OCI-LY7 (cell line): Measurements from ENCODE around the gene TAMALIN. TPM values are rescaled to one million over a fixed set of nuclear protein-coding genes. Genes with fewer than 3 reads are reported as not detected.

Source experiments
- BruUV-seq: library from RNA; stranded (reverse); fragments of 400-500 nt; replicated peaks from 2 replicates; lab custom pipeline; 2021; lab: Mats Ljungman, UMichigan
- CTCF ChIA-PET: fragments of 300-600 bp; sonication (Branson Sonifier 250); formaldehyde crosslinking; loops from one replicate; lab custom pipeline; 2022; ENCODE audit warnings: antibody characterized with exemption; ENCODE audit not compliant: unreplicated experiment; lab: Charles Lee
- POLR2A ChIA-PET: fragments of 300-600 bp; sonication (Branson Sonifier 250); formaldehyde crosslinking; loops from one replicate; lab custom pipeline; 2022; ENCODE audit warnings: antibody characterized with exemption; lab: Charles Lee
- DNase-seq: peaks from one replicate; pipeline ENCODE4 v3.0.0-alpha.2; 2015; ENCODE audit warnings: low spot score
- H2AFZ ChIP-seq: fragments of 200-600 bp; sonication (generic), shearing (Covaris generic); 2 replicates; pipeline ENCODE4 v1.6.1; 2014; ENCODE audit warnings: mild to moderate bottlenecking, antibody characterized with exemption, low read length, moderate library complexity
- H3K27ac ChIP-seq: fragments of 200-600 bp; sonication (generic); 2 replicates; pipeline ENCODE4 v1.5.1; 2014; ENCODE audit warnings: mixed run types, low read depth, mild to moderate bottlenecking, moderate library complexity, low read length, inconsistent platforms; ENCODE audit not compliant: poor library complexity, severe bottlenecking
- H3K36me3 ChIP-seq: fragments of 200-600 bp; sonication (generic); 2 replicates; pipeline ENCODE4 v1.6.1; 2014; ENCODE audit warnings: mild to moderate bottlenecking, antibody characterized with exemption, low read length, moderate library complexity, mixed read lengths; ENCODE audit not compliant: insufficient read depth
- H3K4me1 ChIP-seq: fragments of 200-600 bp; sonication (generic); 2 replicates; pipeline ENCODE4 v1.5.1; 2014; ENCODE audit warnings: mild to moderate bottlenecking, low read length; ENCODE audit not compliant: insufficient read depth, poor library complexity, severe bottlenecking
- H3K4me2 ChIP-seq: fragments of 200-600 bp; sonication (generic); 2 replicates; pipeline ENCODE4 v1.6.1; 2014; ENCODE audit warnings: mild to moderate bottlenecking, low read length
- H3K4me3 ChIP-seq: fragments of 200-600 bp; sonication (generic); 2 replicates; pipeline ENCODE4 v1.5.1; 2014; ENCODE audit warnings: mild to moderate bottlenecking, low read depth, low read length; ENCODE audit not compliant: poor library complexity, severe bottlenecking
- H3K79me2 ChIP-seq: fragments of 200-600 bp; sonication (generic); 2 replicates; pipeline ENCODE4 v1.6.1; 2016; ENCODE audit warnings: low read depth, mild to moderate bottlenecking, low read length, moderate library complexity, mixed read lengths; ENCODE audit not compliant: insufficient read depth
- H3K9me2 ChIP-seq: fragments of 200-600 bp; sonication (generic); 2 replicates; pipeline ENCODE4 v1.6.1; 2016; ENCODE audit warnings: mild to moderate bottlenecking, low read length, mixed read lengths; ENCODE audit not compliant: insufficient read depth
- H3K9me3 ChIP-seq: fragments of 200-600 bp; sonication (generic); 2 replicates; pipeline ENCODE4 v1.6.1; 2014; ENCODE audit warnings: mild to moderate bottlenecking, mixed run types, low read length, mixed read lengths
- H4K20me1 ChIP-seq: fragments of 200-600 bp; sonication (generic); 2 replicates; pipeline ENCODE4 v1.6.1; 2014; ENCODE audit warnings: mild to moderate bottlenecking, antibody characterized with exemption, low read length, moderate library complexity, mixed read lengths; ENCODE audit not compliant: insufficient read depth
- CTCF ChIP-seq: fragments of 200-600 bp; sonication (generic); conservative IDR thresholded peaks from 2 replicates; pipeline ENCODE4 v1.5.1; 2014; ENCODE audit warnings: mild to moderate bottlenecking, antibody characterized with exemption, low read length, moderate library complexity, mixed read lengths
- EZH2phosphoT487 ChIP-seq: fragments of 200-600 bp; sonication (generic); IDR thresholded peaks from 2 replicates; pipeline ENCODE4 v1.6.1; 2018; ENCODE audit warnings: low read depth, borderline replicate concordance, mild to moderate bottlenecking, mixed run types, antibody characterized with exemption, low read length, moderate library complexity, mixed read lengths
- intact Hi-C: fragments of 100-400 bp; cut with micrococcal nuclease; formaldehyde crosslinking; loops from one replicate; pipeline ENCODE4 v1.10.0; 2022; ENCODE audit not compliant: unreplicated experiment
- total RNA-seq, 2 experiments: library from RNA; depleted of rRNA in 1 of 2; stranded (reverse); fragments of >200 nt in 1 of 2; shearing (Covaris generic) in 1 of 2; gene quantifications; 2 replicates each; pipeline ENCODE4 v1.2.3, GENCODE V29; 2014 to 2022

TAMALIN gene
- total RNA-seq, 2 experiments from 2014 or later: 0.66 to 1.3 TPM

- H3K9me2 ChIP-seq: no peaks in the 10 kb centered on the region
- no TSS peak for BruUV-seq
- peaks cover 65% of the 10 kb centered on the region for H3K4me1 ChIP-seq
- peak overlapping the region; percentile 71 for H3K4me2 ChIP-seq
- ChIA-PET POLR2A (interaction anchor here (0.8 to 1.9 kb wide), 6 partner anchors 9 to 100 kb away, joined by 3 to 17 read pairs (median 4); partner anchors contain the start of gene ATG101), CTCF (interaction anchor here (0.6 to 1.9 kb wide), 9 partner anchors 9 to 117 kb away, joined by 3 to 11 read pairs (median 3); no protein-coding TSS in a partner anchor)
- H4K20me1 ChIP-seq: no peaks in the 10 kb centered on the region
- TF ChIP-seq EZH2phosphoT487 (no peak), CTCF (peak; percentile 95)
- no peaks in the 10 kb centered on the region for H3K79me2 ChIP-seq
- intact Hi-C loops: no loop called here
- H2AFZ ChIP-seq: peak overlapping the region; percentile 53; the same call in 1 of the 2 replicates
- peak; percentile 90 for DNase-seq
- H3K27ac ChIP-seq: peak overlapping the region; percentile 56
- H3K36me3 ChIP-seq: no peaks in the 10 kb centered on the region
- peak overlapping the region; percentile 70 for H3K4me3 ChIP-seq
- no peaks in the 10 kb centered on the region for H3K9me3 ChIP-seq
These were observed 16.6 kb downstream of the TAMALIN start for GRCh38 chr12:52023182-52023975.

GRCh38 chr12:52023976-52024688 lies 17.4 kb downstream of the TAMALIN start:
- H3K36me3 ChIP-seq: no peaks in the 10 kb centered on the region
- BruUV-seq: TSS peak; percentile 85
- DNase-seq: peak; percentile 59
- CTCF ChIA-PET: interaction anchor here (0.6 to 3.6 kb wide), 10 partner anchors 8 to 153 kb away, joined by 3 to 50 read pairs (median 8); no protein-coding TSS in a partner anchor
- no peaks in the 10 kb centered on the region for H3K79me2 ChIP-seq
- H3K9me2 ChIP-seq: no peaks in the 10 kb centered on the region
- H4K20me1 ChIP-seq: no peaks in the 10 kb centered on the region
- H3K4me2 ChIP-seq: peak overlapping the region; percentile 71
- peaks cover 65% of the 10 kb centered on the region for H3K4me1 ChIP-seq
- H3K4me3 ChIP-seq: peak overlapping the region; percentile 70
- peak overlapping the region; percentile 53; the same call in 1 of the 2 replicates for H2AFZ ChIP-seq
- peak overlapping the region; percentile 56 for H3K27ac ChIP-seq
- POLR2A ChIA-PET: interaction anchor here (0.7 to 4.1 kb wide), 10 partner anchors 8 to 339 kb away, joined by 3 to 33 read pairs (median 5); partner anchors contain the start of gene ATG101
- peak; percentile 45; the same call in 1 of the 2 replicates for TF ChIP-seq CTCF
- TF ChIP-seq EZH2phosphoT487: no peak
- intact Hi-C loops: loop anchor here (2.0 kb wide), 1 partner anchor 27 kb away; the partner anchor contains the start of gene NR4A1
- H3K9me3 ChIP-seq: no peaks in the 10 kb centered on the region
